GM23338 (cell line): Measurements from ENCODE around the gene BRD7. TPM values are rescaled to one million over a fixed set of nuclear protein-coding genes. Genes with fewer than 3 reads are reported as not detected.

ENCODE experiments used
- ATAC-seq: fragments of 200-7000 bp; cut with Tn5 transposase; 3 replicates; pipeline ENCODE4 v1.9.1; 2020
- DNase-seq: peaks from one replicate; pipeline ENCODE4 v3.0.0-alpha.2; 2015; ENCODE audit warnings: low spot score
- H2AFZ ChIP-seq: fragments of 200-600 bp; sonication (generic); 2 replicates; pipeline ENCODE4 v1.8.0; 2016; ENCODE audit warnings: antibody characterized with exemption, mild to moderate bottlenecking, moderate library complexity
- H3F3A ChIP-seq: fragments of 200-600 bp; sonication (generic); replicated peaks from 2 replicates; pipeline ENCODE4 v1.8.0; 2017; ENCODE audit warnings: antibody characterized with exemption, mixed run types, low read depth
- H3K27ac ChIP-seq: fragments of 200-600 bp; sonication (generic); 2 replicates; pipeline ENCODE4 v1.6.1; 2016; ENCODE audit warnings: low read depth
- H3K27me3 ChIP-seq: fragments of 200-600 bp; sonication (generic); 2 replicates; pipeline ENCODE4 v1.8.0; 2016; ENCODE audit warnings: mild to moderate bottlenecking, mixed run types, moderate library complexity; ENCODE audit not compliant: insufficient read depth
- H3K36me3 ChIP-seq: fragments of 200-600 bp; sonication (generic); 2 replicates; pipeline ENCODE4 v1.8.0; 2016; ENCODE audit warnings: mild to moderate bottlenecking; ENCODE audit not compliant: insufficient read depth
- H3K4me1 ChIP-seq: fragments of 200-600 bp; sonication (generic); 2 replicates; pipeline ENCODE4 v1.8.0; 2016; ENCODE audit warnings: mild to moderate bottlenecking, moderate library complexity; ENCODE audit not compliant: insufficient read depth
- H3K4me2 ChIP-seq: fragments of 200-600 bp; sonication (generic); 2 replicates; pipeline ENCODE4 v1.7.1; 2017; ENCODE audit warnings: mixed run types
- H3K4me3 ChIP-seq: fragments of 200-600 bp; sonication (generic); 2 replicates; pipeline ENCODE4 v1.6.1; 2016; ENCODE audit warnings: mixed run types
- H3K79me2 ChIP-seq: fragments of 200-600 bp; sonication (generic); replicated peaks from 2 replicates; pipeline ENCODE4 v1.8.0; 2017; ENCODE audit warnings: mild to moderate bottlenecking; ENCODE audit not compliant: insufficient read depth
- H3K9me2 ChIP-seq: fragments of 200-600 bp; sonication (generic); 2 replicates; pipeline ENCODE4 v1.8.0; 2017; ENCODE audit not compliant: insufficient read depth
- H4K20me1 ChIP-seq: fragments of 200-600 bp; sonication (generic); replicated peaks from 2 replicates; pipeline ENCODE4 v1.8.0; 2017; ENCODE audit warnings: mild to moderate bottlenecking; ENCODE audit not compliant: insufficient read depth
- H3K27ac Mint-ChIP-seq: 2 replicates; pipeline ENCODE4 v1.8.0; 2020; ENCODE audit warnings: inconsistent platforms, mild to moderate bottlenecking, moderate library complexity, mixed read lengths
- H3K27me3 Mint-ChIP-seq: 3 replicates; pipeline ENCODE4 v1.8.0; 2022; ENCODE audit warnings: low read depth, mild to moderate bottlenecking, moderate library complexity, mixed read lengths, inconsistent platforms; ENCODE audit not compliant: insufficient read depth, poor library complexity
- H3K36me3 Mint-ChIP-seq: 3 replicates; pipeline ENCODE4 v1.8.0; 2021; ENCODE audit warnings: low read depth, mild to moderate bottlenecking, inconsistent platforms, moderate library complexity, mixed read lengths
- H3K4me1 Mint-ChIP-seq: 3 replicates; pipeline ENCODE4 v1.8.0; 2020; ENCODE audit warnings: mild to moderate bottlenecking, inconsistent platforms, mixed read lengths
- H3K4me3 Mint-ChIP-seq: 3 replicates; pipeline ENCODE4 v1.8.0; 2021; ENCODE audit warnings: moderate library complexity, mild to moderate bottlenecking, inconsistent platforms, mixed read lengths
- H3K9me3 Mint-ChIP-seq: 3 replicates; pipeline ENCODE4 v1.8.0; 2020; ENCODE audit warnings: moderate library complexity, mild to moderate bottlenecking, inconsistent platforms, mixed read lengths
- CREB1 ChIP-seq: fragments of 250-450 bp; sonication (Bioruptor Pico); IDR thresholded peaks from 2 replicates; pipeline ENCODE4 v1.5.0; 2020; ENCODE audit warnings: low read depth, mild to moderate bottlenecking, moderate library complexity
- ETS1 ChIP-seq: IDR thresholded peaks from 2 replicates; pipeline ENCODE4 v1.6.1; 2016; ENCODE audit warnings: antibody characterized with exemption
- EZH2 ChIP-seq: fragments of 200-600 bp; sonication (generic); IDR thresholded peaks from one replicate; pipeline ENCODE4 v1.8.0; 2017; ENCODE audit warnings: antibody characterized with exemption, mild to moderate bottlenecking, low read depth; ENCODE audit not compliant: unreplicated experiment
- EZH2phosphoT487 ChIP-seq: fragments of 200-600 bp; sonication (generic); IDR thresholded peaks from one replicate; pipeline ENCODE4 v1.8.1; 2018; ENCODE audit warnings: antibody characterized with exemption; ENCODE audit not compliant: unreplicated experiment
- JUNB ChIP-seq: IDR thresholded peaks from one replicate; pipeline ENCODE4 v1.6.1; 2016; ENCODE audit warnings: antibody characterized with exemption; ENCODE audit not compliant: unreplicated experiment
- NANOG ChIP-seq: IDR thresholded peaks from 2 replicates; pipeline ENCODE4 v1.6.1; 2016; ENCODE audit warnings: antibody characterized with exemption, borderline replicate concordance
- POLR2AphosphoS5 ChIP-seq: IDR thresholded peaks from 2 replicates; pipeline ENCODE4 v1.6.1; 2016; ENCODE audit warnings: antibody characterized with exemption, low read depth
- STAT1 ChIP-seq: IDR thresholded peaks from one replicate; pipeline ENCODE4 v1.6.1; 2016; ENCODE audit warnings: antibody characterized with exemption; ENCODE audit not compliant: unreplicated experiment
- ZNF114 ChIP-seq: fragments of 250-450 bp; sonication (Bioruptor Pico); IDR thresholded peaks from 2 replicates; pipeline ENCODE4 v1.5.0; 2020; ENCODE audit warnings: mild to moderate bottlenecking, moderate library complexity
- ZNF331 ChIP-seq: fragments of 250-450 bp; sonication (Bioruptor Pico); IDR thresholded peaks from 2 replicates; pipeline ENCODE4 v1.5.0; 2020; ENCODE audit warnings: low read depth, mild to moderate bottlenecking, moderate library complexity
- polyA plus RNA-seq: library from polyadenylated mRNA; unstranded; fragments of >200 nt; fragmentation: Nextera tagmentation; extraction: Ambion mirVana; gene quantifications from 2 replicates; pipeline ENCODE4 v1.2.1, GENCODE V29; 2016
- total RNA-seq: library from RNA; depleted of rRNA; stranded (reverse); fragments of >200 nt; shearing (Covaris generic); gene quantifications from 2 replicates; pipeline ENCODE4 v1.2.3, GENCODE V29; 2014
- TF ChIP-seq, protein P1 (sequence below), 2 experiments: fragments of 200-600 bp in 1 of 2; sonication (generic) in 1 of 2; conservative IDR thresholded peaks; 2 replicates each; pipeline versions ENCODE4 v1.5.1 to v1.6.1; 2016 to 2017; ENCODE audit warnings: antibody characterized with exemption in 2 of 2, low read depth in 2 of 2, mild to moderate bottlenecking in 2 of 2, moderate library complexity in 1 of 2

Gene BRD7
- total and polyA plus RNA-seq, 2 experiments from 2014 or later: 93.0 to 149 TPM

DNA sequence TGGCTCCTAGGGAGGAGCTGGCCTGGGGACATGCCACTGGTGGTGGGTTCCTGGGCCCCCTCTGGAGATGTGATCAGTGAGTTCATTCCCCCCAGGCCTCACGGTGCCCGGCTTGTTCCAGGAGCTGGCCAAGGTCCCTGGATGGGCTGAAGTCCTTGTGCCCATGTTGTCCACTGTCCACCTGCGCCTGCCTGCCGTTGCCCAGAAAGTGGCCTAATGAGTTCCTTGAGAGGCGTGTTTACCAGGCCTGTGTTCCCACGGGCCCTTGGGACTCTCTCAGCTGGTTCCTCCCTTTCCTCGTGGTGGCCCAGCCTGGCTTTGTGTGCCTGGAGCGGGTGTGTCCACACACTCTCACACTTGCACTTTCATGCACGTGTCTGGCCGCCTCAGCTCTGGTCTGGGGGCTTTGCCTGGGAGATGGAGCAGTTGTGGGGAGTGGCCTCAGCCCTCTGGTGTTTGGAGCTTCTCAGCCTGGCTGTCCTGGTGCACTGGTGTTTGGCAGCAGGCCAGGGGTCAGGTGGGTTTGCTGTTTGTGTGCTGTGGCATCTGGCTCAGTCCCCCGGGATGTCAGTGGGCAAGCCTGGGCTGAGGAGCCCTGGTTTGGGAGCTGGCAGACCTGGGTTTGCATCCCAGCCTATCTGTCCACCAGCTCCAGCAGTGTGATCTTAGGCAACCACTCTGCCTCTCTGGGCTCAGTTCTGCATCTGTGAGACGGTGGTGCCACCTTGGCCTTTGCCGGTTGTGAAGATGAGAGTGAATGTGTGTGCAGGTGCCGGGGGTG, 84.5 kb downstream of the BRD7 start:
- Histone ChIP-seq H3K9me2 (no peaks in the 10 kb centered on the region), H3K27me3 (no peaks in the 10 kb centered on the region), H3K79me2 (no peaks in the 10 kb centered on the region), H3K27ac (no peak overlapping the region), H3K4me1 (peaks cover 8% of the 10 kb centered on the region), H3K36me3 (no peaks in the 10 kb centered on the region), H4K20me1 (no peaks in the 10 kb centered on the region), H2AFZ (no peak overlapping the region), H3F3A (no peaks in the 10 kb centered on the region), H3K4me3 (no peak overlapping the region), H3K4me2 (no peak overlapping the region)
- TF ChIP-seq STAT1: no peak
- TF ChIP-seq JUNB: no peak
- no peak for TF ChIP-seq NANOG
- no peak for TF ChIP-seq POLR2AphosphoS5
- no peak for TF ChIP-seq ZNF331
- TF ChIP-seq EZH2phosphoT487: no peak
- TF ChIP-seq EZH2: no peak
- no peak for TF ChIP-seq ZNF114 (CRISPR knock-in tag)
- TF ChIP-seq CREB1: no peak
- TF ChIP-seq ETS1: no peak
- TF ChIP-seq, protein P1, sequence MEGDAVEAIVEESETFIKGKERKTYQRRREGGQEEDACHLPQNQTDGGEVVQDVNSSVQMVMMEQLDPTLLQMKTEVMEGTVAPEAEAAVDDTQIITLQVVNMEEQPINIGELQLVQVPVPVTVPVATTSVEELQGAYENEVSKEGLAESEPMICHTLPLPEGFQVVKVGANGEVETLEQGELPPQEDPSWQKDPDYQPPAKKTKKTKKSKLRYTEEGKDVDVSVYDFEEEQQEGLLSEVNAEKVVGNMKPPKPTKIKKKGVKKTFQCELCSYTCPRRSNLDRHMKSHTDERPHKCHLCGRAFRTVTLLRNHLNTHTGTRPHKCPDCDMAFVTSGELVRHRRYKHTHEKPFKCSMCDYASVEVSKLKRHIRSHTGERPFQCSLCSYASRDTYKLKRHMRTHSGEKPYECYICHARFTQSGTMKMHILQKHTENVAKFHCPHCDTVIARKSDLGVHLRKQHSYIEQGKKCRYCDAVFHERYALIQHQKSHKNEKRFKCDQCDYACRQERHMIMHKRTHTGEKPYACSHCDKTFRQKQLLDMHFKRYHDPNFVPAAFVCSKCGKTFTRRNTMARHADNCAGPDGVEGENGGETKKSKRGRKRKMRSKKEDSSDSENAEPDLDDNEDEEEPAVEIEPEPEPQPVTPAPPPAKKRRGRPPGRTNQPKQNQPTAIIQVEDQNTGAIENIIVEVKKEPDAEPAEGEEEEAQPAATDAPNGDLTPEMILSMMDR (conservative IDR thresholded peaks at IDR 0.05; ENCODE audit: low read depth in 2 of 2): no peak
- ATAC-seq: no peak
- peaks cover 2% of the 10 kb centered on the region for H3K27me3 Mint-ChIP-seq
- no peak for DNase-seq
- H3K36me3 Mint-ChIP-seq: no peaks in the 10 kb centered on the region; the same call in 2 of the 3 replicates
- H3K27ac Mint-ChIP-seq: no peak overlapping the region
- H3K9me3 Mint-ChIP-seq: peaks cover 4% of the 10 kb centered on the region; the same call in 1 of the 3 replicates
- peaks cover 17% of the 10 kb centered on the region for H3K4me1 Mint-ChIP-seq
- no peak overlapping the region for H3K4me3 Mint-ChIP-seq

- no peak overlapping the region for H3K27ac Mint-ChIP-seq
- H3K4me3 Mint-ChIP-seq: no peak overlapping the region
- H3K4me3 ChIP-seq: no peak overlapping the region
- peaks cover 2% of the 10 kb centered on the region for H3K27me3 Mint-ChIP-seq
- H3K9me3 Mint-ChIP-seq: peaks cover 4% of the 10 kb centered on the region; the same call in 1 of the 3 replicates
- H3F3A ChIP-seq: no peaks in the 10 kb centered on the region
- peaks cover 20% of the 10 kb centered on the region for H3K4me1 Mint-ChIP-seq
- ATAC-seq (no peak), DNase-seq (no peak)
- H3K36me3 ChIP-seq: no peaks in the 10 kb centered on the region
- no peaks in the 10 kb centered on the region; the same call in 1 of the 2 replicates for H4K20me1 ChIP-seq
- H3K9me2 ChIP-seq: no peaks in the 10 kb centered on the region
- H2AFZ ChIP-seq: no peak overlapping the region
- H3K4me1 ChIP-seq: peaks cover 11% of the 10 kb centered on the region
- no peaks in the 10 kb centered on the region for H3K79me2 ChIP-seq
- H3K27me3 ChIP-seq: no peaks in the 10 kb centered on the region
- H3K27ac ChIP-seq: no peak overlapping the region
- H3K36me3 Mint-ChIP-seq: no peaks in the 10 kb centered on the region
- no peak overlapping the region for H3K4me2 ChIP-seq
- no peak for TF ChIP-seq ZNF331
- no peak for TF ChIP-seq NANOG
- no peak for TF ChIP-seq ETS1
- no peak for TF ChIP-seq CREB1
- TF ChIP-seq POLR2AphosphoS5: no peak
Measured at GRCh38 chr16:50282955-50283631, 85.7 kb downstream of the BRD7 start.
